Nephron (organoid): Measurements from ENCODE around the gene MRM3.
A peak's percentile ranks its signal among the peaks of the same experiment; 100 is the strongest.
"Not testable (repeated sequence)": the region's sequence is repeated elsewhere in the genome, so short reads cannot be mapped to it uniquely, and the experiment has no call there.

ENCODE experiments used
- H3K27ac Mint-ChIP-seq, 3 experiments: 2 replicates each; pipeline ENCODE4 v1.8.0; 2020; ENCODE audit warnings: mixed read lengths in 3 of 3, mild to moderate bottlenecking in 2 of 3, moderate library complexity in 1 of 3
- H3K27me3 Mint-ChIP-seq: 2 replicates; pipeline ENCODE4 v1.8.0; 2021; ENCODE audit warnings: low read depth, mild to moderate bottlenecking, moderate library complexity, mixed read lengths
- H3K36me3 Mint-ChIP-seq: 2 replicates; pipeline ENCODE4 v1.8.0; 2020; ENCODE audit warnings: low read depth, mixed read lengths
- H3K4me1 Mint-ChIP-seq: 2 replicates; pipeline ENCODE4 v1.8.0; 2020; ENCODE audit warnings: mixed read lengths
- H3K4me3 Mint-ChIP-seq, 3 experiments: 2 replicates each; pipeline ENCODE4 v1.8.0; 2020; ENCODE audit warnings: mild to moderate bottlenecking in 3 of 3, mixed read lengths in 3 of 3, moderate library complexity in 2 of 3
- H3K9me3 Mint-ChIP-seq: 2 replicates; pipeline ENCODE4 v1.8.0; 2020; ENCODE audit warnings: mixed read lengths
- TF ChIP-seq, protein P1 (sequence below), 3 experiments: fragments of 200-600 bp; sonication (generic); IDR thresholded peaks; one replicate each; pipeline ENCODE4 v1.5.0; 2021; ENCODE audit warnings: antibody characterized with exemption in 3 of 3; ENCODE audit not compliant: unreplicated experiment in 3 of 3

Gene MRM3

GRCh38 chr17:830381-830780, 48.2 kb downstream of the MRM3 start:
- peaks cover 9% of the 10 kb centered on the region for H3K4me1 Mint-ChIP-seq
- peaks cover 16% of the 10 kb centered on the region for H3K9me3 Mint-ChIP-seq

DNA sequence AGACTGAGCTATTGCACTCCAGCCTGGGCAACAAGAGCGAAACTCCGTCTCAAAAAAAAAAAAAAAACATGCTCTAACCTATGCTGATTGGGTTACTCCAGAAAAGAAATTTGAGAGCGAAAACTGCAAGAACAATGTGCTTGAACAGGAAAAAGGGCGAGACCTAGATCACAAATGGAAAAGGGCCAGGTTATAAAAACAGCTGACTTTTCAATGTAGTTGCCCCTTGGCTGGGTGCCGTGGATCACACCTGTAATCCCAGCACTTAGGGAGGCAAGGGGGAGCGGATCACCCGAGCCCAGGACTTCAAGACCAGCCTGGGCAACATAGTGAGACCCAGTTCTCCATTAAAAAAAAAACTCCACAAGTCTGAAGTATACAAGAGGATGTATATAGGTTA, 48.8 kb downstream of the MRM3 start:
- Mint-ChIP-seq H3K4me1 (peaks cover 12% of the 10 kb centered on the region), H3K4me3 (no peak overlapping the region)

More at GRCh38 chr17:830381-830780, 48.2 kb downstream of the MRM3 start:
- H3K4me3 Mint-ChIP-seq = peak overlapping the region in 2 of 3 experiments; percentile 1 to 8
- peak overlapping the region; percentile 4 to 83 (median 66) for H3K27ac Mint-ChIP-seq
- TF ChIP-seq, protein P1, sequence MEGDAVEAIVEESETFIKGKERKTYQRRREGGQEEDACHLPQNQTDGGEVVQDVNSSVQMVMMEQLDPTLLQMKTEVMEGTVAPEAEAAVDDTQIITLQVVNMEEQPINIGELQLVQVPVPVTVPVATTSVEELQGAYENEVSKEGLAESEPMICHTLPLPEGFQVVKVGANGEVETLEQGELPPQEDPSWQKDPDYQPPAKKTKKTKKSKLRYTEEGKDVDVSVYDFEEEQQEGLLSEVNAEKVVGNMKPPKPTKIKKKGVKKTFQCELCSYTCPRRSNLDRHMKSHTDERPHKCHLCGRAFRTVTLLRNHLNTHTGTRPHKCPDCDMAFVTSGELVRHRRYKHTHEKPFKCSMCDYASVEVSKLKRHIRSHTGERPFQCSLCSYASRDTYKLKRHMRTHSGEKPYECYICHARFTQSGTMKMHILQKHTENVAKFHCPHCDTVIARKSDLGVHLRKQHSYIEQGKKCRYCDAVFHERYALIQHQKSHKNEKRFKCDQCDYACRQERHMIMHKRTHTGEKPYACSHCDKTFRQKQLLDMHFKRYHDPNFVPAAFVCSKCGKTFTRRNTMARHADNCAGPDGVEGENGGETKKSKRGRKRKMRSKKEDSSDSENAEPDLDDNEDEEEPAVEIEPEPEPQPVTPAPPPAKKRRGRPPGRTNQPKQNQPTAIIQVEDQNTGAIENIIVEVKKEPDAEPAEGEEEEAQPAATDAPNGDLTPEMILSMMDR (IDR thresholded peaks at IDR 0.05; ENCODE audit: unreplicated experiment in 3 of 3) = no peak
- peaks cover 6% of the 10 kb centered on the region for H3K27me3 Mint-ChIP-seq
- peaks cover 28% of the 10 kb centered on the region for H3K36me3 Mint-ChIP-seq

DNA sequence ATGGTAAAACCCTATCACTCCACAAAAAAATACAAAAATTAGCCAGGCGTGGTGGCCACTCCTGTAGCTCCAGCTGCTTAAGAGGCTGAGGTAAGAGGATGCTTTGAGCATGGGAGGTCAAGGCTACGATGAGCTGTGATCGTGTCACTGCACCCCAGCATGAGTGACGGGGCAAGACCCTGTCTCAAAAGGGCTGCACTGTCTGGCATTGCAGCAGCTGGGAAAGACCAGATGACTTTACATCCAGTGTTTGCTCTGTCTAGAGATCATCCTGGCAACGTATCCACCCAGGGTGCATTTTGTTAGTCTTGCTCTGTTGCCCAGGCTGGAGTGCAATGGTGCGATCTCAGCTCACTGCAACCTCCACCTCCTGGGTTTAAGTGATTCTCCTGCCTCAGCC, 52.0 kb downstream of the MRM3 start:
- peaks cover 26% of the 10 kb centered on the region for H3K36me3 Mint-ChIP-seq
- H3K27me3 Mint-ChIP-seq = peaks cover 6% of the 10 kb centered on the region
- peaks cover 23% of the 10 kb centered on the region for H3K4me1 Mint-ChIP-seq
- TF ChIP-seq, protein P1 (IDR thresholded peaks at IDR 0.05; ENCODE audit: unreplicated experiment in 3 of 3) = no peak
- H3K9me3 Mint-ChIP-seq = peaks cover 16% of the 10 kb centered on the region
- H3K4me3 Mint-ChIP-seq = no peak overlapping the region
- H3K27ac Mint-ChIP-seq = no peak overlapping the region

More for the DNA sequence above, 48.8 kb downstream of the MRM3 start:
- Mint-ChIP-seq H3K27ac (no peak overlapping the region), H3K36me3 (peaks cover 23% of the 10 kb centered on the region), H3K9me3 (peaks cover 16% of the 10 kb centered on the region), H3K27me3 (peaks cover 6% of the 10 kb centered on the region)
- TF ChIP-seq, protein P1 (IDR thresholded peaks at IDR 0.05; ENCODE audit: unreplicated experiment in 3 of 3) = no peak

- H3K9me3 Mint-ChIP-seq = peaks cover 12% of the 10 kb centered on the region
- TF ChIP-seq, protein P1 (IDR thresholded peaks at IDR 0.05; ENCODE audit: unreplicated experiment in 3 of 3) = no peak
- H3K27me3 Mint-ChIP-seq = peaks cover 6% of the 10 kb centered on the region
- peaks cover 23% of the 10 kb centered on the region for H3K4me1 Mint-ChIP-seq
- H3K4me3 Mint-ChIP-seq = peak overlapping the region in 1 of 3 experiments; percentile 37
- H3K36me3 Mint-ChIP-seq = peaks cover 21% of the 10 kb centered on the region
- peak overlapping the region; percentile 76 to 95 (median 93) for H3K27ac Mint-ChIP-seq
Measured at GRCh38 chr17:835263-835662, 53.1 kb downstream of the MRM3 start.

DNA sequence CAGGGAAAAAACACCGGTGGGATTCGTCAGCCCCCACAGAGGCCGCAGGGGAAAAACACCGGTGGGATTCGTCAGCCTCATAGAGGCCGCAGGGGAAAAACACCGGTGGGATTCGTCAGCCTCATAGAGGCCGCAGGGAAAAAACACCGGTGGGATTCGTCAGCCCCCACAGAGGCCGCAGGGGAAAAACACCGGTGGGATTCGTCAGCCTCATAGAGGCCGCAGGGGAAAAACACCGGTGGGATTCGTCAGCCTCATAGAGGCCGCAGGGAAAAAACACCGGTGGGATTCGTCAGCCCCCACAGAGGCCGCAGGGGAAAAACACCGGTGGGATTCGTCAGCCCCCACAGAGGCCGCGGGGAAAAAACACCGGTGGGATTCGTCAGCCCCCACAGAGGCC, 53.6 kb downstream of the MRM3 start:
- H3K4me3 Mint-ChIP-seq, H3K27me3 Mint-ChIP-seq: not testable (repeated sequence)
- H3K27ac Mint-ChIP-seq = peak overlapping the region; percentile 76 to 95 (median 93)
- peaks cover 11% of the 10 kb centered on the region for H3K9me3 Mint-ChIP-seq
- peaks cover 23% of the 10 kb centered on the region for H3K4me1 Mint-ChIP-seq
- H3K36me3 Mint-ChIP-seq = peaks cover 22% of the 10 kb centered on the region

GRCh38 chr17:836151-836550, 54.0 kb downstream of the MRM3 start:
- Mint-ChIP-seq H3K4me3 (peak overlapping the region in 1 of 3 experiments; percentile 37), H3K27me3 (peaks cover 6% of the 10 kb centered on the region), H3K27ac (peak overlapping the region; percentile 67 to 80 (median 80)), H3K4me1 (peaks cover 23% of the 10 kb centered on the region), H3K9me3 (peaks cover 11% of the 10 kb centered on the region), H3K36me3 (peaks cover 21% of the 10 kb centered on the region)
- TF ChIP-seq, protein P1 (IDR thresholded peaks at IDR 0.05; ENCODE audit: unreplicated experiment in 3 of 3) = no peak
